NCI-H1417 treated with DMSO at 0.1 percent for 48 hours (cell line): ENCODE measurements around the gene AGTR1.
"Not testable (repeated sequence)": the region's sequence is repeated elsewhere in the genome, so short reads cannot be mapped to it uniquely, and the experiment has no call there.

ENCODE experiments used
- DNase-seq: peaks from one replicate; lab custom pipeline; 2025; lab: John Stamatoyannopoulos, UW

AGTR1 gene

GRCh38 chr3:148758303-148758884 lies 60.7 kb downstream of the AGTR1 start:
- DNase-seq = no peak

- no peak for DNase-seq
Observed at GRCh38 chr3:148759430-148759829, 61.7 kb downstream of the AGTR1 start.

GRCh38 chr3:148763156-148763680 lies 65.5 kb downstream of the AGTR1 start:
- no peak for DNase-seq

- no peak for DNase-seq
Observed at GRCh38 chr3:148763986-148764935, 66.6 kb downstream of the AGTR1 start.

- no peak for DNase-seq
Observed at GRCh38 chr3:148772361-148772760, 74.7 kb downstream of the AGTR1 start.

- DNase-seq = no peak
Observed at GRCh38 chr3:148772835-148773234, 75.1 kb downstream of the AGTR1 start.

GRCh38 chr3:148773805-148774204 lies 76.1 kb downstream of the AGTR1 start:
- DNase-seq = no peak

GRCh38 chr3:148778926-148779325 lies 81.2 kb downstream of the AGTR1 start:
- no peak for DNase-seq

GRCh38 chr3:148785026-148785425 lies 87.3 kb downstream of the AGTR1 start:
- not testable (repeated sequence) for DNase-seq

- DNase-seq = not testable (repeated sequence)
Observed at GRCh38 chr3:148786159-148786558, 88.5 kb downstream of the AGTR1 start.

- no peak for DNase-seq
Observed at GRCh38 chr3:148789146-148789545, 91.4 kb downstream of the AGTR1 start.

- no peak for DNase-seq
Observed at GRCh38 chr3:148789906-148790305, 92.2 kb downstream of the AGTR1 start.

GRCh38 chr3:148790370-148790769 lies 92.7 kb downstream of the AGTR1 start:
- DNase-seq = no peak

GRCh38 chr3:148790851-148791735 lies 93.4 kb downstream of the AGTR1 start:
- no peak for DNase-seq

- no peak for DNase-seq
Observed at GRCh38 chr3:148791920-148792319, 94.2 kb downstream of the AGTR1 start.

GRCh38 chr3:148792516-148792915 lies 94.8 kb downstream of the AGTR1 start:
- no peak for DNase-seq
